CD4-positive, alpha-beta T cell treated with Interleukin-2 at 100 ng/mL for 4 hours (primary cell): ENCODE results near the gene ICE1.
"Not testable (repeated sequence)": the region's sequence is repeated elsewhere in the genome, so short reads cannot be mapped to it uniquely, and the experiment has no call there.

ENCODE experiments used
- DNase-seq: peaks from one replicate; pipeline ENCODE4 v3.0.0-alpha.2; 2020; ENCODE audit warnings: low spot score

Gene ICE1

GRCh38 chr5:5453131-5453530, 30.7 kb downstream of the ICE1 start:
- DNase-seq, result no peak

GRCh38 chr5:5454391-5454790, 31.9 kb downstream of the ICE1 start:
- DNase-seq, result no peak

GRCh38 chr5:5456858-5457257, 34.4 kb downstream of the ICE1 start:
- no peak for DNase-seq

GRCh38 chr5:5460311-5460710, 37.8 kb downstream of the ICE1 start:
- DNase-seq, result no peak

- DNase-seq, result no peak
Observed at GRCh38 chr5:5461012-5461411, 38.5 kb downstream of the ICE1 start.

- no peak for DNase-seq
Observed at GRCh38 chr5:5464036-5464715, 41.7 kb downstream of the ICE1 start.

GRCh38 chr5:5466227-5466626, 43.8 kb downstream of the ICE1 start:
- no peak for DNase-seq

- DNase-seq, result no peak
Observed at GRCh38 chr5:5467737-5468136, 45.3 kb downstream of the ICE1 start.

- DNase-seq, result no peak
Observed at GRCh38 chr5:5470933-5471332, 48.5 kb downstream of the ICE1 start.

GRCh38 chr5:5473226-5473625, 50.7 kb downstream of the ICE1 start:
- no peak for DNase-seq

- DNase-seq, result no peak
Observed at GRCh38 chr5:5474961-5475360, 52.5 kb downstream of the ICE1 start.

- no peak for DNase-seq
Observed at GRCh38 chr5:5475975-5476374, 53.5 kb downstream of the ICE1 start.

GRCh38 chr5:5479578-5479977, 57.1 kb downstream of the ICE1 start:
- not testable (repeated sequence) for DNase-seq

GRCh38 chr5:5480481-5481111, 58.1 kb downstream of the ICE1 start:
- DNase-seq, result no peak

GRCh38 chr5:5481206-5481605, 58.7 kb downstream of the ICE1 start:
- DNase-seq, result no peak

- DNase-seq, result no peak
Observed at GRCh38 chr5:5481633-5482032, 59.2 kb downstream of the ICE1 start.

GRCh38 chr5:5483350-5483749, 60.9 kb downstream of the ICE1 start:
- DNase-seq, result no peak

GRCh38 chr5:5483880-5484598, 61.6 kb downstream of the ICE1 start:
- DNase-seq, result no peak

- no peak for DNase-seq
Observed at GRCh38 chr5:5486122-5486521, 63.6 kb downstream of the ICE1 start.

GRCh38 chr5:5487585-5488360, 65.3 kb downstream of the ICE1 start:
- DNase-seq, result no peak

- no peak for DNase-seq
Observed at GRCh38 chr5:5490774-5491347, 68.4 kb downstream of the ICE1 start.
